HepG2 (cell line): Measurements from ENCODE around the gene TMEM250. TPM values are rescaled to one million over a fixed set of nuclear protein-coding genes. Genes with fewer than 3 reads are reported as not detected.

Source experiments
- ATAC-seq: fragments of 200-7000 bp; cut with Tn5 transposase; 3 replicates; pipeline ENCODE4 v1.9.1; 2020; ENCODE audit warnings: mild to moderate bottlenecking, moderate library complexity
- BruUV-seq: library from RNA; stranded (reverse); fragments of 400-500 nt; replicated peaks from 2 replicates; lab custom pipeline; 2021; lab: Mats Ljungman, UMichigan
- CTCF ChIA-PET: fragments of 300-600 bp; formaldehyde crosslinking; extraction: SDS; loops from one replicate; lab custom pipeline; 2021; ENCODE audit warnings: low total read pairs, inconsistent platforms, low intra/inter-chr PET ratio; lab: Yijun Ruan, JAX
- POLR2A ChIA-PET: fragments of 350-600 bp; sonication (Branson Sonifier 250); formaldehyde crosslinking; loops from one replicate; lab custom pipeline; 2020; ENCODE audit warnings: antibody characterized with exemption, inconsistent platforms; lab: Yijun Ruan, JAX
- DNase-seq: peaks from one replicate; pipeline ENCODE4 v3.0.0-alpha.2; 2015; ENCODE audit warnings: low spot score
- FAIRE-seq: peaks from 3 replicates; lab custom pipeline; 2011; peaks lifted over from hg19 to GRCh38; lab: Jason Lieb, UNC
- H2AFZ ChIP-seq: one replicate; pipeline ENCODE4 v1.6.1; 2011; ENCODE audit warnings: low read length, inconsistent platforms
- H3K27ac ChIP-seq: fragments of 300-600 bp; 3 replicates; pipeline ENCODE4 v1.8.0; 2011; ENCODE audit warnings: mixed run types, mild to moderate bottlenecking, mixed read lengths, low read length, inconsistent platforms; ENCODE audit not compliant: insufficient read depth; ENCODE audit errors: extremely low read length
- H3K27me3 ChIP-seq, 2 experiments: fragments of 200-600 bp in 1 of 2; 2 replicates in 1 of 2; 3 replicates in 1 of 2; pipeline versions ENCODE4 v1.6.0 to v1.8.0; 2011; ENCODE audit warnings: low read length in 2 of 2, mild to moderate bottlenecking in 2 of 2, moderate library complexity in 2 of 2, inconsistent platforms in 1 of 2; ENCODE audit not compliant: insufficient read depth in 2 of 2, control insufficient read depth in 1 of 2
- H3K36me3 ChIP-seq, 2 experiments: fragments of 200-600 bp in 1 of 2; replicated peaks in 1 of 2; 2 replicates in 1 of 2; 3 replicates in 1 of 2; pipeline versions ENCODE4 v1.5.1 to v1.8.0; 2011; ENCODE audit warnings: low read length in 2 of 2, inconsistent platforms in 1 of 2; ENCODE audit not compliant: insufficient read depth in 2 of 2, control insufficient read depth in 1 of 2
- H3K4me1 ChIP-seq: 2 replicates; pipeline ENCODE4 v1.5.1; 2012; ENCODE audit warnings: low read length, inconsistent platforms; ENCODE audit not compliant: insufficient read depth
- H3K4me2 ChIP-seq: 2 replicates; pipeline ENCODE4 v1.6.0; 2011; ENCODE audit warnings: low read depth, low read length, inconsistent platforms
- H3K4me3 ChIP-seq, 3 experiments: fragments of 200-600 bp in 1 of 3; sonication (generic), shearing (Covaris generic) in 1 of 3; replicated peaks in 1 of 3; 2 replicates each; pipeline ENCODE4 v1.5.1; 2011 to 2016; ENCODE audit warnings: low read length in 3 of 3, inconsistent platforms in 2 of 3, low read depth in 2 of 3, mild to moderate bottlenecking in 2 of 3, control low read depth in 1 of 3, mixed read lengths in 1 of 3; ENCODE audit not compliant: insufficient read depth in 1 of 3
- H3K79me2 ChIP-seq: one replicate; pipeline ENCODE4 v1.6.1; 2011; ENCODE audit warnings: low read length, inconsistent platforms; ENCODE audit not compliant: insufficient read depth
- H3K9ac ChIP-seq: 2 replicates; pipeline ENCODE4 v1.6.0; 2011; ENCODE audit warnings: mild to moderate bottlenecking, low read depth, low read length, inconsistent platforms; ENCODE audit not compliant: insufficient read depth
- H3K9me3 ChIP-seq: 2 replicates; pipeline ENCODE4 v1.5.1; 2012; ENCODE audit warnings: mild to moderate bottlenecking, low read length
- H4K20me1 ChIP-seq: 2 replicates; pipeline ENCODE4 v1.6.0; 2011; ENCODE audit warnings: inconsistent platforms, mild to moderate bottlenecking, low read length, moderate library complexity; ENCODE audit not compliant: insufficient read depth
- ATF7 ChIP-seq, 2 experiments: fragments of 450-650 bp in 1 of 2; sonication (generic) in 1 of 2; formaldehyde crosslinking in 1 of 2; IDR thresholded peaks; 2 replicates each; pipeline versions ENCODE4 v1.4.0 to v1.6.1; 2016 to 2020; ENCODE audit warnings: antibody characterized with exemption in 1 of 2, mild to moderate bottlenecking in 1 of 2, missing genetic modification reagents in 1 of 2
- PRPF4 ChIP-seq: fragments of 200-400 bp; formaldehyde crosslinking; IDR thresholded peaks from 2 replicates; pipeline ENCODE4 v1.6.1; 2016; ENCODE audit warnings: low read length, low read depth; ENCODE audit not compliant: poor library complexity, severe bottlenecking
- ZSCAN29 ChIP-seq: sonication (generic); formaldehyde crosslinking; conservative IDR thresholded peaks from 2 replicates; pipeline ENCODE4 v1.4.0; 2020; ENCODE audit warnings: mild to moderate bottlenecking, missing genetic modification reagents
- ZSCAN31 ChIP-seq: sonication (generic); formaldehyde crosslinking; IDR thresholded peaks from 2 replicates; pipeline ENCODE4 v1.5.0; 2020; ENCODE audit warnings: low read depth, mild to moderate bottlenecking, missing genetic modification reagents
- WGBS: methylation state at CpG from one replicate; pipeline ENCODE4 v1.1.6; 2017; ENCODE audit warnings: low lambda C conversion rate; 5-methylcytosine and 5-hydroxymethylcytosine counted together
- in situ Hi-C: cut with HindIII; loops from 2 replicates; pipeline ENCODE4 v1.10.0; 2017; ENCODE audit warnings: low pct_unique_long_range_greater_than_20kb; ENCODE audit not compliant: extremely low pct_ligation_motif_present
- intact Hi-C: fragments of 100-400 bp; cut with micrococcal nuclease; formaldehyde crosslinking; loops from one replicate; pipeline ENCODE4 v1.10.0; 2022; ENCODE audit not compliant: unreplicated experiment
- polyA plus RNA-seq, 8 experiments: library from polyadenylated mRNA; depleted of rRNA in 3 of 8; stranded (reverse) in 7 of 8; unstranded in 1 of 8; fragments of >200 nt; fragmentation: Illumina TruSeq in 4 of 8; extraction: Trizol in 4 of 8; gene quantifications; 2 replicates each; pipeline versions ENCODE4 v1.2.1 to v1.2.3, GENCODE V29; 2011 to 2016; ENCODE audit warnings: low read depth in 4 of 8, missing spikeins in 1 of 8, mixed read lengths in 1 of 8; ENCODE audit not compliant: insufficient read depth in 1 of 8
- total RNA-seq, 5 experiments: library from RNA; depleted of rRNA; stranded (reverse); fragments of >200 nt; fragmentation: Illumina TruSeq; extraction: Trizol; gene quantifications; 2 replicates each; pipeline ENCODE4 v1.2.3, GENCODE V29; 2016; ENCODE audit warnings: low read depth in 1 of 5
- TF ChIP-seq, protein P1 (sequence below): sonication (generic); formaldehyde crosslinking; IDR thresholded peaks from 2 replicates; pipeline ENCODE4 v1.5.1; 2020; ENCODE audit warnings: missing genetic modification reagents, mild to moderate bottlenecking, borderline replicate concordance
- TF ChIP-seq, protein P2 (sequence below): sonication (generic); formaldehyde crosslinking; IDR thresholded peaks from 2 replicates; pipeline ENCODE4 v1.5.0; 2020; ENCODE audit warnings: mild to moderate bottlenecking, missing genetic modification reagents, borderline replicate concordance

Gene TMEM250
- total and polyA plus RNA-seq, 2 of the 13 experiments (the other 11 are each of a cell fraction or from before 2014, with no cell fraction given) = 5.5 to 13.9 TPM

DNA sequence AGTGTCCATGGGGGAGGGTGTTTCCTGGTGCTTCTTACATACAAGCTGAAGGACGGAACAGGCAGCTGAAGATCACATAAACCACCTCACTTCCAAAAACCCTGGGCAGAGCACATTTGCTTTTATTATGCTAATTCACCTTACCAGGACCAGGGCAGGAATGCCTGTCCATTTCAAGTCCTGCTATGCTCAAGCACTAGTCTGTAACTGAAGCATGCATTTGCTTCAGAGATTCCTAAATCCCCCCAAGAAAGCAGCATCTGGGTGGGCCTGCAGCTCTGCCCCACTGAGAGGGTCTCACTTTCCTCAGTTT is 14.2 kb downstream of the TMEM250 start:
- intact Hi-C loops (no loop called here), in situ Hi-C loops (loop anchor here (10.0 kb wide), 1 partner anchor 140 kb away; the partner anchor contains the start of gene UBAC1)
- 20% methylated on average over 1 of the region's 1 CpG for WGBS
- H3K36me3 ChIP-seq = no peaks in the 10 kb centered on the region
- no peak overlapping the region for H3K4me2 ChIP-seq
- H3K27ac ChIP-seq = no peak overlapping the region
- peaks cover 11 to 50% of the 10 kb centered on the region in 2 experiments; a peak in 4 of 5 replicates for H3K27me3 ChIP-seq
- no peak overlapping the region for H3K4me3 ChIP-seq
- no peak overlapping the region for H3K9ac ChIP-seq
- no peaks in the 10 kb centered on the region for H3K9me3 ChIP-seq
- FAIRE-seq (no peak), ATAC-seq (no peak), DNase-seq (no peak)
- ChIA-PET POLR2A (no interaction called here), CTCF (no interaction called here)
- TF ChIP-seq ZSCAN29 (CRISPR knock-in tag) (no peak), ATF7 (IDR thresholded peaks at IDR 0.05) (no peak), ATF7 (CRISPR knock-in tag; IDR thresholded peaks at IDR 0.05) (no peak), ZSCAN31 (no peak), PRPF4 (no peak)
- TF ChIP-seq, protein P1, sequence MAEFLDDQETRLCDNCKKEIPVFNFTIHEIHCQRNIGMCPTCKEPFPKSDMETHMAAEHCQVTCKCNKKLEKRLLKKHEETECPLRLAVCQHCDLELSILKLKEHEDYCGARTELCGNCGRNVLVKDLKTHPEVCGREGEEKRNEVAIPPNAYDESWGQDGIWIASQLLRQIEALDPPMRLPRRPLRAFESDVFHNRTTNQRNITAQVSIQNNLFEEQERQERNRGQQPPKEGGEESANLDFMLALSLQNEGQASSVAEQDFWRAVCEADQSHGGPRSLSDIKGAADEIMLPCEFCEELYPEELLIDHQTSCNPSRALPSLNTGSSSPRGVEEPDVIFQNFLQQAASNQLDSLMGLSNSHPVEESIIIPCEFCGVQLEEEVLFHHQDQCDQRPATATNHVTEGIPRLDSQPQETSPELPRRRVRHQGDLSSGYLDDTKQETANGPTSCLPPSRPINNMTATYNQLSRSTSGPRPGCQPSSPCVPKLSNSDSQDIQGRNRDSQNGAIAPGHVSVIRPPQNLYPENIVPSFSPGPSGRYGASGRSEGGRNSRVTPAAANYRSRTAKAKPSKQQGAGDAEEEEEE (CRISPR knock-in tag) = no peak
- TF ChIP-seq, protein P2, sequence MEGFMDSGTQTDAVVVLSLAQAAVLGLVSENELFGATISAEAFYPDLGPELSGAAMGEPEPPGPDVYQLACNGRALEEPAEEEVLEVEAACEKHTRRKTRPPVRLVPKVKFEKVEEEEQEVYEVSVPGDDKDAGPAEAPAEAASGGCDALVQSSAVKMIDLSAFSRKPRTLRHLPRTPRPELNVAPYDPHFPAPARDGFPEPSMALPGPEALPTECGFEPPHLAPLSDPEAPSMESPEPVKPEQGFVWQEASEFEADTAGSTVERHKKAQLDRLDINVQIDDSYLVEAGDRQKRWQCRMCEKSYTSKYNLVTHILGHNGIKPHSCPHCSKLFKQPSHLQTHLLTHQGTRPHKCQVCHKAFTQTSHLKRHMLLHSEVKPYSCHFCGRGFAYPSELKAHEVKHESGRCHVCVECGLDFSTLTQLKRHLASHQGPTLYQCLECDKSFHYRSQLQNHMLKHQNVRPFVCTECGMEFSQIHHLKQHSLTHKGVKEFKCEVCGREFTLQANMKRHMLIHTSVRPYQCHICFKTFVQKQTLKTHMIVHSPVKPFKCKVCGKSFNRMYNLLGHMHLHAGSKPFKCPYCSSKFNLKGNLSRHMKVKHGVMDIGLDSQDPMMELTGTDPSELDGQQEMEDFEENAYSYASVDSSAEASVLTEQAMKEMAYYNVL = no peak
- H3K79me2 ChIP-seq = no peaks in the 10 kb centered on the region
- no peak overlapping the region for H2AFZ ChIP-seq
- peaks cover 66% of the 10 kb centered on the region for H3K4me1 ChIP-seq
- no peaks in the 10 kb centered on the region for H4K20me1 ChIP-seq
- no TSS peak for BruUV-seq
